Measurements from ENCODE around the gene CRMP1. TPM values are rescaled to one million over a fixed set of nuclear protein-coding genes. Genes with fewer than 3 reads are reported as not detected.

CRMP1 gene
- total RNA-seq, 1 experiment from 2014 or later, result 134 TPM

- peaks cover 28% of the 10 kb centered on the region for H3K27me3 Mint-ChIP-seq (ENCODE audit: low read depth)
- H3K4me3 Mint-ChIP-seq, result no peak overlapping the region
- POLR2A ChIA-PET, result no interaction called here
- peaks cover 5% of the 10 kb centered on the region for H3K9me3 Mint-ChIP-seq
- no peak for DNase-seq (ENCODE audit: low spot score)
- no peak for TF ChIP-seq NR2C2 (CRISPR knock-in tag; IDR thresholded peaks at IDR 0.05)
- no peak for TF ChIP-seq FOXJ3 (CRISPR knock-in tag; IDR thresholded peaks at IDR 0.05; ENCODE audit: borderline replicate concordance)
- no peak for ATAC-seq
- H3K4me1 Mint-ChIP-seq, result peaks cover 44% of the 10 kb centered on the region
- CTCF ChIA-PET, result interaction anchor here (1.0 to 1.6 kb wide), 3 partner anchors 77 to 97 kb away, joined by 3 to 4 read pairs (median 3); no protein-coding TSS in a partner anchor
- no peaks in the 10 kb centered on the region for H3K36me3 Mint-ChIP-seq
- no peak overlapping the region for H3K27ac Mint-ChIP-seq
These were observed 24.8 kb upstream of the CRMP1 start for GRCh38 chr4:5917672-5918071.

- CTCF ChIA-PET, result interaction anchor here (0.5 to 1.3 kb wide), 3 partner anchors 64 to 95 kb away, joined by 3 to 4 read pairs (median 4); no protein-coding TSS in a partner anchor
- ATAC-seq (peak; percentile 54), DNase-seq (ENCODE audit: low spot score) (no peak)
- Mint-ChIP-seq H3K27ac (no peak overlapping the region), H3K27me3 (ENCODE audit: low read depth) (peaks cover 28% of the 10 kb centered on the region), H3K4me1 (peaks cover 51% of the 10 kb centered on the region), H3K36me3 (peaks cover 3% of the 10 kb centered on the region), H3K9me3 (peaks cover 9% of the 10 kb centered on the region), H3K4me3 (no peak overlapping the region)
- TF ChIP-seq NFYB (CRISPR knock-in tag; conservative IDR thresholded peaks at IDR 0.05; ENCODE audit: low read depth) (peak; percentile 24; the same call in 1 of the 2 replicates), ZNF416 (CRISPR knock-in tag; IDR thresholded peaks at IDR 0.05) (no peak)
- POLR2A ChIA-PET, result no interaction called here
These were observed 23.3 kb upstream of the CRMP1 start for GRCh38 chr4:5916229-5916628.

- Mint-ChIP-seq H3K4me1 (peaks cover 46% of the 10 kb centered on the region), H3K27ac (no peak overlapping the region), H3K9me3 (peaks cover 12% of the 10 kb centered on the region), H3K36me3 (peaks cover 5% of the 10 kb centered on the region), H3K4me3 (no peak overlapping the region), H3K27me3 (ENCODE audit: low read depth) (peaks cover 42% of the 10 kb centered on the region)
- DNase-seq (ENCODE audit: low spot score) (no peak), ATAC-seq (no peak)
- ChIA-PET CTCF (interaction anchor here (0.7 kb wide), 1 partner anchor 92 kb away, joined by 3 read pairs; no protein-coding TSS in a partner anchor), POLR2A (no interaction called here)
- TF ChIP-seq USF1 (CRISPR knock-in tag; IDR thresholded peaks at IDR 0.05), result no peak
- TF ChIP-seq NFATC4 (CRISPR knock-in tag; IDR thresholded peaks at IDR 0.05), result no peak
- no peak for TF ChIP-seq OVOL2 (CRISPR knock-in tag; IDR thresholded peaks at IDR 0.05; ENCODE audit: borderline replicate concordance)
- no peak for TF ChIP-seq SMAD3 (CRISPR knock-in tag; IDR thresholded peaks at IDR 0.05; ENCODE audit: borderline replicate concordance)
- TF ChIP-seq NR2C2 (CRISPR knock-in tag; IDR thresholded peaks at IDR 0.05), result no peak
- no peak for TF ChIP-seq GTF2I (CRISPR knock-in tag; conservative IDR thresholded peaks at IDR 0.05)
- TF ChIP-seq IRF2 (CRISPR knock-in tag; IDR thresholded peaks at IDR 0.05; ENCODE audit: borderline replicate concordance, low read depth), result no peak
- TF ChIP-seq JAZF1 (CRISPR knock-in tag; IDR thresholded peaks at IDR 0.05), result no peak
- no peak for TF ChIP-seq ZNF281 (CRISPR knock-in tag; IDR thresholded peaks at IDR 0.05)
- TF ChIP-seq PREB (CRISPR knock-in tag; IDR thresholded peaks at IDR 0.05; ENCODE audit: borderline replicate concordance), result no peak
- no peak for TF ChIP-seq STAT6 (CRISPR knock-in tag; conservative IDR thresholded peaks at IDR 0.05; ENCODE audit: low read depth)
- TF ChIP-seq SP1 (CRISPR knock-in tag; conservative IDR thresholded peaks at IDR 0.05), result no peak
- no peak for TF ChIP-seq ZMAT4 (CRISPR knock-in tag; IDR thresholded peaks at IDR 0.05)
- TF ChIP-seq ZNF263 (CRISPR knock-in tag; IDR thresholded peaks at IDR 0.05; ENCODE audit: low read depth), result no peak
- no peak for TF ChIP-seq ZNF671 (CRISPR knock-in tag; IDR thresholded peaks at IDR 0.05)
- no peak for TF ChIP-seq NR3C1 (CRISPR knock-in tag; conservative IDR thresholded peaks at IDR 0.05; ENCODE audit: low read depth)
- no peak for TF ChIP-seq ZBTB21 (CRISPR knock-in tag; IDR thresholded peaks at IDR 0.05; ENCODE audit: borderline replicate concordance)
- no peak for TF ChIP-seq ZNF232 (CRISPR knock-in tag; IDR thresholded peaks at IDR 0.05)
These were observed 20.6 kb upstream of the CRMP1 start for GRCh38 chr4:5913454-5913853.

Data from WTC11 (cell line).